Type B pancreatic cell (in vitro differentiated cells): ENCODE data around the gene ADARB2. TPM values are rescaled to one million over a fixed set of nuclear protein-coding genes. Genes with fewer than 3 reads are reported as not detected.
"Not testable (repeated sequence)": the region's sequence is repeated elsewhere in the genome, so short reads cannot be mapped to it uniquely, and the experiment has no call there.

Source experiments
- DNase-seq: peaks from one replicate; pipeline ENCODE4 v3.0.0; 2021; ENCODE audit warnings: mixed read lengths; ENCODE audit not compliant: unreplicated experiment; ENCODE audit errors: extremely low spot score
- H3K27ac Mint-ChIP-seq: 2 replicates; pipeline ENCODE4 v1.8.0; 2021; ENCODE audit warnings: mild to moderate bottlenecking, mixed read lengths
- H3K27me3 Mint-ChIP-seq: 2 replicates; pipeline ENCODE4 v1.8.0; 2021; ENCODE audit warnings: mixed read lengths
- H3K36me3 Mint-ChIP-seq: 2 replicates; pipeline ENCODE4 v1.8.0; 2021; ENCODE audit warnings: mixed read lengths
- H3K4me1 Mint-ChIP-seq: one replicate; pipeline ENCODE4 v1.8.0; 2021; ENCODE audit warnings: mixed read lengths; ENCODE audit not compliant: unreplicated experiment
- H3K4me3 Mint-ChIP-seq: 2 replicates; pipeline ENCODE4 v1.8.0; 2021; ENCODE audit warnings: mild to moderate bottlenecking, mixed read lengths
- H3K9me3 Mint-ChIP-seq: 2 replicates; pipeline ENCODE4 v1.8.0; 2021; ENCODE audit warnings: mixed read lengths
- total RNA-seq: library from RNA; stranded (reverse); gene quantifications from 2 replicates; pipeline ENCODE4 v1.2.1, GENCODE V29; 2021; ENCODE audit warnings: low replicate concordance
- TF ChIP-seq, protein P1 (sequence below): fragments of 200-600 bp; sonication (generic); conservative IDR thresholded peaks from 2 replicates; pipeline ENCODE4 v1.5.0; 2021; ENCODE audit warnings: antibody characterized with exemption, mild to moderate bottlenecking

ADARB2 gene
- total RNA-seq, 1 donor from 2014 or later: 4.9 TPM

GRCh38 chr10:1347525-1347924 lies 389.8 kb downstream of the ADARB2 start:
- Mint-ChIP-seq H3K36me3 (no peaks in the 10 kb centered on the region), H3K4me3 (peak overlapping the region; percentile 20), H3K9me3 (peaks cover 5% of the 10 kb centered on the region), H3K27ac (peak overlapping the region; percentile 62), H3K27me3 (peaks cover 9% of the 10 kb centered on the region), H3K4me1 (peaks cover 11% of the 10 kb centered on the region)
- TF ChIP-seq, protein P1, sequence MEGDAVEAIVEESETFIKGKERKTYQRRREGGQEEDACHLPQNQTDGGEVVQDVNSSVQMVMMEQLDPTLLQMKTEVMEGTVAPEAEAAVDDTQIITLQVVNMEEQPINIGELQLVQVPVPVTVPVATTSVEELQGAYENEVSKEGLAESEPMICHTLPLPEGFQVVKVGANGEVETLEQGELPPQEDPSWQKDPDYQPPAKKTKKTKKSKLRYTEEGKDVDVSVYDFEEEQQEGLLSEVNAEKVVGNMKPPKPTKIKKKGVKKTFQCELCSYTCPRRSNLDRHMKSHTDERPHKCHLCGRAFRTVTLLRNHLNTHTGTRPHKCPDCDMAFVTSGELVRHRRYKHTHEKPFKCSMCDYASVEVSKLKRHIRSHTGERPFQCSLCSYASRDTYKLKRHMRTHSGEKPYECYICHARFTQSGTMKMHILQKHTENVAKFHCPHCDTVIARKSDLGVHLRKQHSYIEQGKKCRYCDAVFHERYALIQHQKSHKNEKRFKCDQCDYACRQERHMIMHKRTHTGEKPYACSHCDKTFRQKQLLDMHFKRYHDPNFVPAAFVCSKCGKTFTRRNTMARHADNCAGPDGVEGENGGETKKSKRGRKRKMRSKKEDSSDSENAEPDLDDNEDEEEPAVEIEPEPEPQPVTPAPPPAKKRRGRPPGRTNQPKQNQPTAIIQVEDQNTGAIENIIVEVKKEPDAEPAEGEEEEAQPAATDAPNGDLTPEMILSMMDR: no peak
- no peak for DNase-seq

- Mint-ChIP-seq H3K27me3 (peaks cover 9% of the 10 kb centered on the region), H3K27ac (no peak overlapping the region), H3K4me1 (peaks cover 11% of the 10 kb centered on the region), H3K9me3 (peaks cover 5% of the 10 kb centered on the region), H3K4me3 (no peak overlapping the region), H3K36me3 (no peaks in the 10 kb centered on the region)
- DNase-seq: no peak
- TF ChIP-seq, protein P1: no peak
Measured at GRCh38 chr10:1346201-1346600, 391.1 kb downstream of the ADARB2 start.

DNA sequence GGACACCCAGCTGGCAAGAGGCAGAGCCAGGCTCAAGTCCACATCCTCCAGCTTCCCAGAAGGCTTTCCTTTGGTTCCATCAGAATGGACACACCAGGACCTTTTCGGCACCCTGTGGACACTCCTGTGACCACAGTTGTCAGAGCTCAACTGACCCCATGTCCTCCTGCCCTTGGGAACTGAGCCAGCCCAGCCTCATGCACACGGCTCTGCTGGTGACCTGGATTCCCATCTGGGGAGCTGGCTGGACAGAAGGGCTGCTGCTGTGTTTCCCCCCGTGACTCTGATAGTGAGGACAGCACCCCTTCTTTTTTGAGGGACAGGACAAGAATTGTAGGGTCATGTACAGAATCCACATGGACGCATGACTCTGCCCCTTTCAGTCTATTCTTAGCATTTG lies 392.0 kb downstream of the ADARB2 start:
- no peaks in the 10 kb centered on the region for H3K36me3 Mint-ChIP-seq
- peaks cover 9% of the 10 kb centered on the region for H3K27me3 Mint-ChIP-seq
- no peak overlapping the region for H3K4me3 Mint-ChIP-seq
- no peak overlapping the region for H3K27ac Mint-ChIP-seq
- TF ChIP-seq, protein P1: no peak
- peaks cover 5% of the 10 kb centered on the region for H3K9me3 Mint-ChIP-seq
- DNase-seq: no peak
- peaks cover 11% of the 10 kb centered on the region for H3K4me1 Mint-ChIP-seq

GRCh38 chr10:1344846-1345245 lies 392.5 kb downstream of the ADARB2 start:
- TF ChIP-seq, protein P1: no peak
- no peak for DNase-seq
- Mint-ChIP-seq H3K27ac (no peak overlapping the region), H3K4me3 (no peak overlapping the region), H3K9me3 (peaks cover 5% of the 10 kb centered on the region), H3K27me3 (peaks cover 9% of the 10 kb centered on the region), H3K36me3 (no peaks in the 10 kb centered on the region), H3K4me1 (peaks cover 9% of the 10 kb centered on the region)

- no peak for DNase-seq
- Mint-ChIP-seq H3K4me3 (no peak overlapping the region), H3K4me1 (peaks cover 5% of the 10 kb centered on the region), H3K36me3 (no peaks in the 10 kb centered on the region), H3K27me3 (peaks cover 9% of the 10 kb centered on the region), H3K9me3 (peaks cover 5% of the 10 kb centered on the region), H3K27ac (no peak overlapping the region)
- TF ChIP-seq, protein P1: no peak
Measured at GRCh38 chr10:1344408-1344807, 392.9 kb downstream of the ADARB2 start.

- Mint-ChIP-seq H3K27me3 (peaks cover 9% of the 10 kb centered on the region), H3K4me3 (no peak overlapping the region), H3K9me3 (peaks cover 5% of the 10 kb centered on the region)
Measured at GRCh38 chr10:1343176-1343575, 394.1 kb downstream of the ADARB2 start.

GRCh38 chr10:1341052-1341451 lies 396.3 kb downstream of the ADARB2 start:
- not testable (repeated sequence) for DNase-seq, H3K27ac Mint-ChIP-seq, H3K4me3 Mint-ChIP-seq, H3K9me3 Mint-ChIP-seq, H3K27me3 Mint-ChIP-seq, H3K36me3 Mint-ChIP-seq, H3K4me1 Mint-ChIP-seq

More at GRCh38 chr10:1343176-1343575, 394.1 kb downstream of the ADARB2 start:
- TF ChIP-seq, protein P1: no peak
- DNase-seq: no peak
- peaks cover 2% of the 10 kb centered on the region for H3K4me1 Mint-ChIP-seq
- H3K36me3 Mint-ChIP-seq: no peaks in the 10 kb centered on the region
- H3K27ac Mint-ChIP-seq: no peak overlapping the region
